ENCODE results near the gene MNT. TPM values are rescaled to one million over a fixed set of nuclear protein-coding genes. Genes with fewer than 3 reads are reported as not detected.

Gene MNT
- total and polyA plus RNA-seq, 9 of the 15 experiments (the other 6 are each of a cell fraction or from before 2014, with no cell fraction given) = 0.18 to 23.8 (median 5.3) TPM

- TF ChIP-seq HOMEZ (CRISPR knock-in tag; IDR thresholded peaks at IDR 0.05) (no peak), DEAF1 (CRISPR knock-in tag; IDR thresholded peaks at IDR 0.05) (no peak), USF1 (CRISPR knock-in tag; IDR thresholded peaks at IDR 0.05) (no peak), ZBTB11 (CRISPR knock-in tag; IDR thresholded peaks at IDR 0.05) (no peak), SIRT6 (IDR thresholded peaks at IDR 0.05; ENCODE audit: low read depth, low read length) (no peak), FOSL1 (tag; conservative IDR thresholded peaks at IDR 0.05) (no peak), NCOA1 (IDR thresholded peaks at IDR 0.05; ENCODE audit: low read depth) (no peak), SLC30A9 (CRISPR knock-in tag; IDR thresholded peaks at IDR 0.05) (no peak), KAT2B (IDR thresholded peaks at IDR 0.05; ENCODE audit: low read depth, low read length) (no peak), ZNF165 (CRISPR knock-in tag; IDR thresholded peaks at IDR 0.05; ENCODE audit: borderline replicate concordance) (no peak), MBD1 (CRISPR knock-in tag; IDR thresholded peaks at IDR 0.05) (no peak), RFX5 (IDR thresholded peaks at IDR 0.05; ENCODE audit: low read depth, low read length) (no peak)
Measured at GRCh38 chr17:2336852-2337543, 63.9 kb downstream of the MNT start, which contains the start of gene SGSM2 (continued).

Measured in K562 (cell line).